Neuronal stem cell (in vitro differentiated cells): ENCODE measurements around the gene BCL2L11.

ENCODE experiments used
- DNase-seq: peaks from one replicate; pipeline ENCODE4 v3.0.0-alpha.2; 2013; ENCODE audit warnings: low spot score
- H2AFZ ChIP-seq: one replicate; pipeline ENCODE4 v1.6.1; 2013; ENCODE audit warnings: mild to moderate bottlenecking, low read length, inconsistent platforms
- H2AK5ac ChIP-seq: 2 replicates; pipeline ENCODE4 v1.6.1; 2013; ENCODE audit warnings: low read depth, mild to moderate bottlenecking, inconsistent platforms, low read length, moderate library complexity, mixed read lengths
- H2BK120ac ChIP-seq: 2 replicates; pipeline ENCODE4 v1.6.1; 2013; ENCODE audit warnings: low read depth, mild to moderate bottlenecking, inconsistent platforms, low read length, moderate library complexity, mixed read lengths
- H2BK12ac ChIP-seq: one replicate; pipeline ENCODE4 v1.6.1; 2013; ENCODE audit warnings: low read length, inconsistent platforms
- H2BK15ac ChIP-seq: 2 replicates; pipeline ENCODE4 v1.6.1; 2013; ENCODE audit warnings: mild to moderate bottlenecking, low read length, inconsistent platforms, mixed read lengths
- H2BK5ac ChIP-seq: one replicate; pipeline ENCODE4 v1.6.1; 2013; ENCODE audit warnings: inconsistent platforms, mild to moderate bottlenecking, low read length, moderate library complexity
- H3K14ac ChIP-seq: one replicate; pipeline ENCODE4 v1.6.1; 2013; ENCODE audit warnings: low read length, inconsistent platforms
- H3K18ac ChIP-seq: 2 replicates; pipeline ENCODE4 v1.6.1; 2013; ENCODE audit warnings: low read length, inconsistent platforms
- H3K23ac ChIP-seq: 2 replicates; pipeline ENCODE4 v1.6.1; 2013; ENCODE audit warnings: low read depth, mild to moderate bottlenecking, mixed read lengths, low read length, inconsistent platforms; ENCODE audit not compliant: poor library complexity
- H3K27ac ChIP-seq: replicated peaks from 3 replicates; pipeline ENCODE4 v1.5.1; 2013; ENCODE audit warnings: low read length, inconsistent platforms
- H3K27me3 ChIP-seq, 3 experiments: 2 replicates each; pipeline ENCODE4 v1.6.1; 2013; ENCODE audit warnings: low read length in 3 of 3, mild to moderate bottlenecking in 2 of 3, inconsistent platforms in 1 of 3, low read depth in 1 of 3, mixed read lengths in 1 of 3, moderate library complexity in 1 of 3; ENCODE audit not compliant: control insufficient read depth in 3 of 3, insufficient read depth in 3 of 3
- H3K36me3 ChIP-seq, 2 donors: replicated peaks in 1 of 2; 2 replicates each; pipeline ENCODE4 v1.6.1; 2013; ENCODE audit warnings: low read length in 2 of 2; ENCODE audit not compliant: control insufficient read depth in 2 of 2, insufficient read depth in 2 of 2
- H3K4ac ChIP-seq: 2 replicates; pipeline ENCODE4 v1.6.1; 2013; ENCODE audit warnings: inconsistent platforms, mild to moderate bottlenecking, low read length, moderate library complexity
- H3K4me1 ChIP-seq, 2 donors: 1 replicate in 1 of 2; 2 replicates in 1 of 2; pipeline ENCODE4 v1.6.1; 2013; ENCODE audit warnings: low read length in 2 of 2, low read depth in 1 of 2; ENCODE audit not compliant: control insufficient read depth in 2 of 2, insufficient read depth in 1 of 2
- H3K4me2 ChIP-seq: one replicate; pipeline ENCODE4 v1.6.1; 2013; ENCODE audit warnings: mild to moderate bottlenecking, low read length, inconsistent platforms; ENCODE audit not compliant: insufficient read depth, poor library complexity, severe bottlenecking
- H3K4me3 ChIP-seq, 2 donors: 2 replicates each; pipeline ENCODE4 v1.5.1; 2013; ENCODE audit warnings: low read length in 2 of 2, mild to moderate bottlenecking in 2 of 2, inconsistent platforms in 1 of 2, moderate library complexity in 1 of 2
- H3K79me1 ChIP-seq: one replicate; pipeline ENCODE4 v1.6.1; 2013; ENCODE audit warnings: low read depth, mild to moderate bottlenecking, inconsistent platforms, low read length, moderate library complexity
- H3K9ac ChIP-seq: one replicate; pipeline ENCODE4 v1.6.1; 2013; ENCODE audit warnings: mild to moderate bottlenecking, low read depth, low read length, inconsistent platforms; ENCODE audit not compliant: poor library complexity
- H3K9me3 ChIP-seq, 2 donors: replicated peaks in 1 of 2; 2 replicates each; pipeline versions ENCODE3 to v1.6.1; 2013; ENCODE audit warnings: low read length in 2 of 2, mild to moderate bottlenecking in 2 of 2, inconsistent platforms in 1 of 2, low read depth in 1 of 2, mixed read lengths in 1 of 2, moderate library complexity in 1 of 2; ENCODE audit not compliant: control insufficient read depth in 2 of 2, insufficient read depth in 1 of 2
- H4K8ac ChIP-seq: one replicate; pipeline ENCODE4 v1.6.1; 2013; ENCODE audit warnings: low read depth, mild to moderate bottlenecking, inconsistent platforms, low read length, moderate library complexity
- H4K91ac ChIP-seq: one replicate; pipeline ENCODE4 v1.6.1; 2013; ENCODE audit warnings: low read length, low read depth, mild to moderate bottlenecking, inconsistent platforms; ENCODE audit not compliant: poor library complexity
- WGBS, 2 donors: extraction: QIAGEN DNeasy Blood & Tissue Kit; methylation state at CpG; one replicate each; pipeline ENCODE4 v1.1.7; 2013; ENCODE audit warnings: missing lambda C conversion rate in 2 of 2, mixed read lengths in 1 of 2; ENCODE audit not compliant: insufficient read length in 2 of 2, insufficient replicate concordance in 1 of 2; ENCODE audit errors: extremely low coverage in 2 of 2; 5-methylcytosine and 5-hydroxymethylcytosine counted together

Gene BCL2L11

DNA sequence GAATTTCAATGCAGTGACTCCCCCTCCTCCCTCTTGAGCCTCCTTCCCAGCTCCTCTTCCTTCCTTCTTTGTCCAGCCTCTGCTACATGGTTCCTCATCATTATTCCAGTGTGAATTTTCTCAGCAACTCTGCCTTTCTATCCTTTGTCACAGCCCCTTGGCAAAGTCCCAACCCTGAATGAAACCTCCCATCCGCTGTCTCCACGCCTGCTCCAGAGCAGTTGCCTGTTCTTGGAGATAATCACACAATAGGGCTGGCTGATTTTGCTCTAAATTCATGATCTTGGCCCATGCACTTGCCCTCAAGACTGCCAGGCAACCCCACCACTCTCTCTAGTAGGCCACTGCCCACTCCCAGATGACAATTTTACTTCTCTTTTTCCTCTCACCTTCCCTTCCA is 61.4 kb downstream of the BCL2L11 start:
- Histone ChIP-seq H2BK5ac (no peak overlapping the region), H3K4me2 (no peak overlapping the region), H3K4me1 (no peaks in the 10 kb centered on the region), H2BK15ac (no peak overlapping the region), H3K79me1 (no peaks in the 10 kb centered on the region), H3K27me3 (no peaks in the 10 kb centered on the region), H3K4me3 (no peak overlapping the region), H3K18ac (no peak overlapping the region), H3K9ac (no peak overlapping the region), H3K36me3 (no peaks in the 10 kb centered on the region), H3K27ac (no peak overlapping the region), H2BK12ac (no peak overlapping the region), H2BK120ac (no peak overlapping the region), H3K23ac (no peak overlapping the region), H3K4ac (no peak overlapping the region), H2AFZ (no peak overlapping the region), H3K9me3 (no peaks in the 10 kb centered on the region), H4K8ac (no peak overlapping the region), H4K91ac (no peak overlapping the region), H3K14ac (no peak overlapping the region), H2AK5ac (no peak overlapping the region)
- no CpG with 5 or more reads among the region's 2 CpGs for WGBS, 2 donors
- DNase-seq = no peak

GRCh38 chr2:111182740-111183139 is 62.0 kb downstream of the BCL2L11 start:
- Histone ChIP-seq H2BK15ac (no peak overlapping the region), H2AFZ (no peak overlapping the region), H2BK120ac (no peak overlapping the region), H3K27ac (no peak overlapping the region), H3K36me3 (no peaks in the 10 kb centered on the region), H3K4me1 (no peaks in the 10 kb centered on the region), H3K9me3 (no peaks in the 10 kb centered on the region), H3K18ac (no peak overlapping the region), H3K4me3 (no peak overlapping the region), H4K91ac (no peak overlapping the region), H3K14ac (no peak overlapping the region), H3K4ac (no peak overlapping the region), H3K4me2 (no peak overlapping the region), H2BK5ac (no peak overlapping the region), H2BK12ac (no peak overlapping the region), H3K23ac (no peak overlapping the region), H4K8ac (no peak overlapping the region), H3K27me3 (no peaks in the 10 kb centered on the region), H2AK5ac (no peak overlapping the region), H3K79me1 (no peaks in the 10 kb centered on the region), H3K9ac (no peak overlapping the region)
- WGBS, 2 donors = no CpG with 5 or more reads among the region's 2 CpGs
- DNase-seq = no peak

DNA sequence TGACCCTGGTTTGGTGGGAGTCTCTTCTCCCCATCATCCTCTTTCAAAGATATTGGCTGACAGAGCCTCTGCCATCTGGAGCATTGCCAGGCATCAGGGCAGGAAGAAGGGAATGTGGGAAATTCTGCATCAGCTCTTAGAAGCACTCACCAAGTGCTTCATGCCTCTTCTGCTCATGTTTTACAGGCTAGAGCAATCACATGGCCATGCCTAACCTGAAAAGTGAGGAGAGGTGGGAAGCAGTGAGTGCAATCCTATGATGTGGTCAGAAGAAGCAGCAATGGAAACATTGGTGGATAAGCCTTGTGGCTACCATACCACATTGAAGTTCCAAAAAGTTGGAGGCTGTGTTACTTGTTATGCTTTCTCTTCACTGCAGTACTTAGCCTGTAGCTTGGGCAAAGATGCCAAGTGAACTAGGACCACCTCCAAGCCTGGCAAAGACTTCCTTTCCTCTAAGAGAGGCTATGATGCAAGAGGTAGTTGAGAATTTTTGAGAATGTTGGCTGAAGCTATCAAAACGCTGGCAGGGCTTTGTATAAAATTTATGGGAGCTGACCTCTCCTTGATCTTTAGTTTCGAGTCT is 64.1 kb downstream of the BCL2L11 start:
- Histone ChIP-seq H2AFZ (no peak overlapping the region), H2BK15ac (no peak overlapping the region), H3K23ac (no peak overlapping the region), H2AK5ac (no peak overlapping the region), H3K4me1 (no peaks in the 10 kb centered on the region), H4K91ac (no peak overlapping the region), H3K9ac (no peak overlapping the region), H2BK12ac (no peak overlapping the region), H3K14ac (no peak overlapping the region), H3K4ac (no peak overlapping the region), H3K27ac (no peak overlapping the region), H2BK120ac (no peak overlapping the region), H3K27me3 (no peaks in the 10 kb centered on the region), H3K36me3 (no peaks in the 10 kb centered on the region), H3K4me3 (no peak overlapping the region), H3K9me3 (no peaks in the 10 kb centered on the region), H3K18ac (no peak overlapping the region), H2BK5ac (no peak overlapping the region), H4K8ac (no peak overlapping the region), H3K79me1 (no peaks in the 10 kb centered on the region), H3K4me2 (no peak overlapping the region)
- no peak for DNase-seq
- WGBS, 2 donors = no CpG with 5 or more reads among the region's 2 CpGs

DNA sequence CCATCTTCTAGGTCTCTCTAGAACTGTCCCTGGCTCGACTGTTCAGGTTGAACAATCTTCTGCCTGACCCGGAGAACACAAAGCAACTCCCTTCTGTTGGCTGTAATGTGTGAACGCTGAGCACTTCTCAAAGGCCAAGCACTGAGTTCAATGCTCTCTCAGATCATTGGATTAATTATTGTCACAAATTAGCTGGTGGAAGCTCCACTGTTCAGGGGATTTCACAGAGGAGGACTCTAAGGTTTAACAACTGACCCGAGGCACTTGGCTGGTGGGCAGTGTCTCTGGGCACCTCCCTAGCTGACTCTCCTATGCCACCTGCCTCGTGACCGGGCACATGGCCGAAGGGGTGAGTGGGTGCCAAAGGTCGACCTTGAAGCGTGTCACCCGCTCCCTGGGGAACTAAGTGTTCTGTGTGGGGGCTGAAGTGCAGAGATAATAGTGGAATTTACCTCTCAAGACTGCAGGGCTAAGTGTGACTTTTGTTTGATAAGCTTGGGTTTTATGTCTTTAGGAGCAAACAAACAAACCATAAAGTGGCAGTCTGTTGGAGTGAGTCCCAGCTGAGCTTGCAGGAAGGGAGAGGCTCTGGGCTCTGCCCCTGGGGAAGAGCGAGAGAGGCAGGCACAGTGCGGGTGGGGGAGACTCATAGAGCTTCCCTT is 64.8 kb downstream of the BCL2L11 start:
- no peak overlapping the region for H4K91ac ChIP-seq
- no peak overlapping the region for H3K14ac ChIP-seq
- no peak overlapping the region for H3K18ac ChIP-seq
- no peaks in the 10 kb centered on the region for H3K9me3 ChIP-seq
- H3K23ac ChIP-seq = no peak overlapping the region
- H2BK120ac ChIP-seq = no peak overlapping the region
- no peak overlapping the region for H3K4me3 ChIP-seq
- DNase-seq = no peak
- H2BK5ac ChIP-seq = no peak overlapping the region
- H3K9ac ChIP-seq = no peak overlapping the region
- no peaks in the 10 kb centered on the region for H3K27me3 ChIP-seq
- H2BK15ac ChIP-seq = no peak overlapping the region
- H3K27ac ChIP-seq = no peak overlapping the region
- no peaks in the 10 kb centered on the region for H3K4me1 ChIP-seq
- no peak overlapping the region for H3K4me2 ChIP-seq
- WGBS, 2 donors = no CpG with 5 or more reads among the region's 12 CpGs
- no peaks in the 10 kb centered on the region for H3K79me1 ChIP-seq
- no peak overlapping the region for H2AK5ac ChIP-seq
- no peak overlapping the region for H2BK12ac ChIP-seq
- no peak overlapping the region for H2AFZ ChIP-seq
- H3K4ac ChIP-seq = no peak overlapping the region
- H3K36me3 ChIP-seq = no peaks in the 10 kb centered on the region
- no peak overlapping the region for H4K8ac ChIP-seq
